Colonic mucosa (tissue), 4 donors: Measurements from ENCODE around the gene SLC9A6. TPM values are rescaled to one million over a fixed set of nuclear protein-coding genes. Genes with fewer than 3 reads are reported as not detected.
"Not testable (repeated sequence)": the region's sequence is repeated elsewhere in the genome, so short reads cannot be mapped to it uniquely, and the experiment has no call there.

Source experiments
- DNase-seq: peaks from one replicate; pipeline ENCODE4 v3.0.0-alpha.2; 2020
- H3K27ac ChIP-seq: fragments of 200-600 bp; one replicate; pipeline ENCODE4 v1.8.0; 2021
- H3K27me3 ChIP-seq: fragments of 200-600 bp; one replicate; pipeline ENCODE4 v1.8.0; 2021
- H3K36me3 ChIP-seq: fragments of 200-600 bp; one replicate; pipeline ENCODE4 v1.8.0; 2021
- H3K4me1 ChIP-seq: fragments of 200-600 bp; one replicate; pipeline ENCODE4 v1.8.0; 2021; ENCODE audit warnings: mild to moderate bottlenecking
- H3K4me3 ChIP-seq: fragments of 200-600 bp; one replicate; pipeline ENCODE4 v1.8.0; 2021
- H3K9ac ChIP-seq, 2 donors: one replicate each; pipeline ENCODE4 v1.7.0; 2013; ENCODE audit warnings: control low read depth in 2 of 2, low read depth in 2 of 2, low read length in 2 of 2
- H3K9me3 ChIP-seq: fragments of 200-600 bp; one replicate; pipeline ENCODE4 v1.8.0; 2021
- intact Hi-C: fragments of 100-400 bp; cut with DNase I; formaldehyde crosslinking; loops from one replicate; pipeline ENCODE4 v1.14.1; 2022
- total RNA-seq, 2 donors: library from RNA; stranded (reverse); fragmentation: NEBNext Ultra II Directional in 1 of 2; extraction: Animal tissue kit (Norgen Biotek cat#: 25700) in 1 of 2; gene quantifications; one replicate each; pipeline ENCODE4 v1.2.1, GENCODE V29; 2021
- TF ChIP-seq, protein P1 (sequence below): fragments of 200-600 bp; IDR thresholded peaks from one replicate; pipeline ENCODE4 v1.8.0; 2022; ENCODE audit warnings: antibody characterized with exemption, mild to moderate bottlenecking
- donor health status: healthy.
- donor health status: DM: no; HTN: no; CAD: no.
- donor health status: DM: no; HTN: no; CAD: no.

SLC9A6 gene
- total RNA-seq, 2 donors from 2014 or later = 12.7 to 16.6 TPM

DNA sequence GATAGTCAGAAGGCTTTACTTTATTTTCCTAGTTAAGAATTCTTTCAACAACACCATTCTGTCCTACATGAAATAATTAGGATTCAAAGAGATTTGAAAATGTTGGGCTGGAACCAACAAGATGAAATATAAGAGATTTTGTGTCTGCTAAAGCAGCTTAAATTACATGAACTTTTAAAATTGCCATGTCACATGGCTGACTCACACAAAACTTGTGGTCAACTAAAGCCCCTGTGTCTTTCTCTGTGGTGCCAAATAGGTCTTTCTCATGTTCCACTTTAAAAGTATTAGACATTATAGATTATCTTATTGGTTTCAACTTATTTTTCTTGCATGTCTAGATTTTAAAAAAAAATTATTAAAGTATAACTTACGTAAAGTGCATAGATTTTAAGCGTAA lies 101.3 kb downstream of the SLC9A6 start:
- H3K36me3 ChIP-seq = no peaks in the 10 kb centered on the region
- no peaks in the 10 kb centered on the region for H3K9me3 ChIP-seq
- H3K4me1 ChIP-seq = no peaks in the 10 kb centered on the region
- no peak overlapping the region for H3K9ac ChIP-seq
- intact Hi-C loops = no loop called here
- H3K27ac ChIP-seq = no peak overlapping the region
- no peak overlapping the region for H3K4me3 ChIP-seq
- no peak for DNase-seq
- H3K27me3 ChIP-seq = no peaks in the 10 kb centered on the region
- TF ChIP-seq, protein P1, sequence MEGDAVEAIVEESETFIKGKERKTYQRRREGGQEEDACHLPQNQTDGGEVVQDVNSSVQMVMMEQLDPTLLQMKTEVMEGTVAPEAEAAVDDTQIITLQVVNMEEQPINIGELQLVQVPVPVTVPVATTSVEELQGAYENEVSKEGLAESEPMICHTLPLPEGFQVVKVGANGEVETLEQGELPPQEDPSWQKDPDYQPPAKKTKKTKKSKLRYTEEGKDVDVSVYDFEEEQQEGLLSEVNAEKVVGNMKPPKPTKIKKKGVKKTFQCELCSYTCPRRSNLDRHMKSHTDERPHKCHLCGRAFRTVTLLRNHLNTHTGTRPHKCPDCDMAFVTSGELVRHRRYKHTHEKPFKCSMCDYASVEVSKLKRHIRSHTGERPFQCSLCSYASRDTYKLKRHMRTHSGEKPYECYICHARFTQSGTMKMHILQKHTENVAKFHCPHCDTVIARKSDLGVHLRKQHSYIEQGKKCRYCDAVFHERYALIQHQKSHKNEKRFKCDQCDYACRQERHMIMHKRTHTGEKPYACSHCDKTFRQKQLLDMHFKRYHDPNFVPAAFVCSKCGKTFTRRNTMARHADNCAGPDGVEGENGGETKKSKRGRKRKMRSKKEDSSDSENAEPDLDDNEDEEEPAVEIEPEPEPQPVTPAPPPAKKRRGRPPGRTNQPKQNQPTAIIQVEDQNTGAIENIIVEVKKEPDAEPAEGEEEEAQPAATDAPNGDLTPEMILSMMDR = no peak

DNA sequence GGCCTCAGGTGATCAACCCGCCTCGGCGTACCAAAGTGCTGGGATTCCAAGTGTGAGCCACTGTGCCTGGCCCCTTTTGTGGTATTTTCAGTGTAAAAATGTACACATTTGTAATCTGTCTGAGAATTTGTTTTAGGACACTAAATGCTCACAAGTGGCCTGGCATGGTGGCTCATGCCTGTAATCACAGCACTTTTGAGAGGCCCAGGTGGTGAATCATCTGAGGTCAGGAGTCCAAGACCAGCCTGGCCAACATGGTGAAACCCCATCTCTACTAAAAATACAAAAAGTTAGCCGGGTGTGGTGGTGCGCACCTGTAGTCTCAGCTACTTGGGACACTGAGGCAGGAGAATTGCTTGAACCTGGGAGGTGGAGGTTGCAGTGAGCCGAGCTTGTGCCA lies 106.7 kb downstream of the SLC9A6 start:
- intact Hi-C loops = not testable (repeated sequence)

DNA sequence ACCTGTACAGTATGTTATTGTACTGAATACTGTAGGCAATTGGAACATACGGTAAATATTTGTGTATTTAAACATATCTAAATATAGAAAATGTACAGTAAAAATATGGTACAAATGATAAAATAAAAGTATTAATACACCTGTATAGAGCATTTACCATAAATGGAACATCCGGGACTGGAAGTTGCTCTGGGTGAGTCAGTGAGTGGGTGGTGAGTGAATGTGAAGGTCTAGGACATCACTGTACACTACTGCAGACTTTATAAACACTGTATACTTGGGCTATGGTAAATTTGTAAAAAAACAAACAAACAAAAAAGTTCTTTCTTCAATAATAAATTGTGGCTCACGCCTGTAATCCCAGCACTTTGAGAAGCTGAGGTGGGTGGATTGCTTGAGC lies 109.7 kb downstream of the SLC9A6 start:
- TF ChIP-seq, protein P1 = no peak
- intact Hi-C loops = no loop called here
- no peaks in the 10 kb centered on the region for H3K4me1 ChIP-seq
- H3K27me3 ChIP-seq = no peaks in the 10 kb centered on the region
- H3K9ac ChIP-seq = no peak overlapping the region
- no peak overlapping the region for H3K27ac ChIP-seq
- no peak for DNase-seq
- no peak overlapping the region for H3K4me3 ChIP-seq
- no peaks in the 10 kb centered on the region for H3K9me3 ChIP-seq
- H3K36me3 ChIP-seq = no peaks in the 10 kb centered on the region

More for the DNA sequence above, 106.7 kb downstream of the SLC9A6 start:
- H3K9ac ChIP-seq, H3K27me3 ChIP-seq, H3K9me3 ChIP-seq, H3K36me3 ChIP-seq, DNase-seq, H3K4me1 ChIP-seq, H3K4me3 ChIP-seq, H3K27ac ChIP-seq: not testable (repeated sequence)

Other genes with a start within 250 kb of the SLC9A6 start
- not detected for gene CT45A3, start 217.2 kb upstream of the SLC9A6 start, total RNA-seq
- not detected for gene CT45A5, start 199.9 kb upstream of the SLC9A6 start, total RNA-seq
- not detected for gene CT45A6, start 182.6 kb upstream of the SLC9A6 start, total RNA-seq
- gene CT45A2, start 165.4 kb upstream of the SLC9A6 start, total RNA-seq = not detected
- gene CT45A7, start 148.2 kb upstream of the SLC9A6 start, total RNA-seq = not detected
- gene CT45A8, start 130.9 kb upstream of the SLC9A6 start, total RNA-seq = not detected
- gene CT45A9, start 113.6 kb upstream of the SLC9A6 start, total RNA-seq = not detected
- gene CT45A10, start 92.0 kb upstream of the SLC9A6 start, total RNA-seq = under 1 TPM in 1 of 2 donors, not detected in 1; 0.49 TPM
- under 1 TPM in 1 of 2 donors, not detected in 1; 0.07 TPM for gene SAGE1, start 91.7 kb upstream of the SLC9A6 start, total RNA-seq
- 10 to 100 TPM; 23.9 to 26.9 TPM for gene MMGT1, start 11.4 kb upstream of the SLC9A6 start, total RNA-seq
- gene FHL1, start 162.1 kb downstream of the SLC9A6 start, total RNA-seq = 100 to 1,000 TPM in 1 of 2 donors, 10 to 100 TPM in 1; 20.0 to 176 TPM